B cell (primary cell): ENCODE data around the gene STEAP1B. TPM values are rescaled to one million over a fixed set of nuclear protein-coding genes. Genes with fewer than 3 reads are reported as not detected.

Experiments used
- ATAC-seq: fragments of 200-7000 bp; cut with Tn5 transposase; one replicate; pipeline ENCODE4 v1.10.0; 2021; ENCODE audit warnings: low read depth, mild to moderate bottlenecking, moderate number of reproducible peaks, moderate library complexity
- CTCF ChIA-PET: fragments of 350-600 bp; sonication (Branson Sonifier 250); formaldehyde crosslinking; loops from one replicate; lab custom pipeline; 2021; ENCODE audit warnings: antibody characterized with exemption, inconsistent platforms; lab: Charles Lee
- POLR2A ChIA-PET: fragments of 350-600 bp; sonication (Branson Sonifier 250); formaldehyde crosslinking; loops from one replicate; lab custom pipeline; 2021; ENCODE audit warnings: antibody characterized with exemption; lab: Charles Lee
- DNase-seq: peaks from one replicate; pipeline ENCODE4 v3.0.0; 2013
- H2AFZ ChIP-seq: 2 replicates; pipeline ENCODE4 v1.6.1; 2012; ENCODE audit warnings: mild to moderate bottlenecking, low read depth, low read length; ENCODE audit not compliant: insufficient read depth, poor library complexity, severe bottlenecking
- H3K27ac ChIP-seq, 2 donors: 1 replicate in 1 of 2; 2 replicates in 1 of 2; pipeline ENCODE4 v1.5.1; 2012 to 2013; ENCODE audit warnings: low read length in 2 of 2, mild to moderate bottlenecking in 2 of 2, moderate library complexity in 1 of 2
- H3K27me3 ChIP-seq, 4 experiments: fragments of 200-600 bp in 1 of 4; sonication (generic) in 1 of 4; replicated peaks in 1 of 4; 1 replicate in 2 of 4; 2 replicates in 2 of 4; pipeline versions ENCODE4 v1.6.1 to v1.7.0; 2013 to 2016; ENCODE audit warnings: low read length in 3 of 4, mild to moderate bottlenecking in 2 of 4, mixed read lengths in 1 of 4, moderate library complexity in 1 of 4; ENCODE audit not compliant: insufficient read depth in 4 of 4, control insufficient read depth in 3 of 4; ENCODE audit errors: control extremely low read depth in 1 of 4
- H3K36me3 ChIP-seq, 2 experiments: replicated peaks in 1 of 2; 1 replicate in 1 of 2; 2 replicates in 1 of 2; pipeline versions ENCODE4 v1.6.1 to v1.7.1; 2013; ENCODE audit warnings: low read length in 1 of 2; ENCODE audit not compliant: insufficient read depth in 2 of 2, control insufficient read depth in 1 of 2; ENCODE audit errors: control extremely low read depth in 1 of 2, extremely low read depth in 1 of 2
- H3K4me1 ChIP-seq, 2 donors: fragments of 200-600 bp in 1 of 2; sonication (generic) in 1 of 2; 1 replicate in 1 of 2; 2 replicates in 1 of 2; pipeline versions ENCODE4 v1.5.1 to v1.6.1; 2013 to 2017; ENCODE audit warnings: low read length in 2 of 2; ENCODE audit not compliant: control insufficient read depth in 2 of 2, insufficient read depth in 2 of 2
- H3K4me2 ChIP-seq: replicated peaks from 2 replicates; pipeline ENCODE3; 2012; ENCODE audit warnings: mild to moderate bottlenecking, low read depth, low read length; ENCODE audit not compliant: poor library complexity, severe bottlenecking
- H3K4me3 ChIP-seq, 5 experiments: fragments of 200-600 bp in 1 of 5; sonication (generic) in 1 of 5; 1 replicate in 3 of 5; 2 replicates in 2 of 5; pipeline versions ENCODE4 v1.5.1 to v1.7.0; 2011 to 2016; ENCODE audit warnings: low read length in 4 of 5, mild to moderate bottlenecking in 4 of 5, low read depth in 2 of 5, control low read depth in 1 of 5, moderate library complexity in 1 of 5; ENCODE audit not compliant: insufficient read depth in 1 of 5; ENCODE audit errors: control extremely low read depth in 1 of 5, extremely low read depth in 1 of 5
- H3K79me2 ChIP-seq: fragments of 200-600 bp; sonication (generic); one replicate; pipeline ENCODE4 v1.6.0; 2016; ENCODE audit warnings: low read length; ENCODE audit not compliant: control insufficient read depth, insufficient read depth
- H3K9ac ChIP-seq: fragments of 200-600 bp; sonication (generic); 2 replicates; pipeline ENCODE4 v1.6.1; 2017; ENCODE audit warnings: mild to moderate bottlenecking, low read length, moderate library complexity
- H3K9me3 ChIP-seq, 3 donors: one replicate each; pipeline versions ENCODE4 v1.6.1 to v1.7.1; 2013; ENCODE audit warnings: low read length in 2 of 3; ENCODE audit not compliant: control insufficient read depth in 2 of 3, insufficient read depth in 1 of 3; ENCODE audit errors: control extremely low read depth in 1 of 3
- H4K20me1 ChIP-seq: 2 replicates; pipeline ENCODE4 v1.6.0; 2012; ENCODE audit warnings: mild to moderate bottlenecking, low read length; ENCODE audit not compliant: insufficient read depth, control insufficient read depth, poor library complexity, severe bottlenecking
- H3K27ac Mint-ChIP-seq: one replicate; pipeline ENCODE4 v1.8.0; 2021; ENCODE audit warnings: mixed read lengths
- H3K27me3 Mint-ChIP-seq: one replicate; pipeline ENCODE4 v1.8.0; 2021; ENCODE audit warnings: mixed read lengths
- H3K4me1 Mint-ChIP-seq: one replicate; pipeline ENCODE4 v1.8.0; 2021; ENCODE audit warnings: mixed read lengths
- H3K4me3 Mint-ChIP-seq: one replicate; pipeline ENCODE4 v1.8.0; 2021; ENCODE audit warnings: mixed read lengths
- H3K9me3 Mint-ChIP-seq: one replicate; pipeline ENCODE4 v1.8.0; 2022; ENCODE audit warnings: mixed read lengths; ENCODE audit not compliant: insufficient read depth
- EZH2 ChIP-seq: IDR thresholded peaks from 2 replicates; pipeline ENCODE4 v1.6.1; 2012; ENCODE audit warnings: borderline replicate concordance, low read depth, mild to moderate bottlenecking, moderate library complexity, low read length; ENCODE audit not compliant: insufficient read depth, poor library complexity, severe bottlenecking
- WGBS: methylation state at CpG from one replicate; pipeline ENCODE4 v1.1.5; 2013; ENCODE audit warnings: missing lambda C conversion rate; ENCODE audit not compliant: insufficient coverage; 5-methylcytosine and 5-hydroxymethylcytosine counted together
- intact Hi-C: fragments of 100-400 bp; cut with micrococcal nuclease; formaldehyde crosslinking; loops from one replicate; pipeline ENCODE4 v1.10.0; 2022
- polyA plus RNA-seq: library from polyadenylated mRNA; depleted of rRNA; stranded (reverse); fragments of >200 nt; gene quantifications from 2 replicates; pipeline ENCODE4 v1.2.3, GENCODE V29; 2012
- total RNA-seq, 2 donors: library from RNA; stranded (reverse); fragments of 120-200 nt in 1 of 2; gene quantifications; 1 replicate in 1 of 2; 2 replicates in 1 of 2; pipeline versions ENCODE4 v1.2.3 to v1.2.4, GENCODE V29; 2013 to 2022
- TF ChIP-seq, protein P1 (sequence below): fragments of 200-600 bp; IDR thresholded peaks from one replicate; pipeline ENCODE4 v1.8.0; 2022; ENCODE audit warnings: antibody characterized with exemption, mild to moderate bottlenecking

Gene STEAP1B
- total and polyA plus RNA-seq, 2 donors (not counting 1 experiment from before 2014, with no cell fraction given), result 8.8 to 24.7 TPM

- Histone ChIP-seq H3K4me3 (no peak overlapping the region), H3K79me2 (no peaks in the 10 kb centered on the region), H3K27me3 (no peaks in the 10 kb centered on the region), H3K9me3 (no peaks in the 10 kb centered on the region), H3K36me3 (no peaks in the 10 kb centered on the region), H3K9ac (no peak overlapping the region), H4K20me1 (no peaks in the 10 kb centered on the region), H3K4me1 (peaks cover 10% of the 10 kb centered on the region in 2 donors), H2AFZ (no peak overlapping the region), H3K27ac (no peak overlapping the region), H3K4me2 (no peak overlapping the region)
- Mint-ChIP-seq H3K27me3 (peaks cover 9% of the 10 kb centered on the region), H3K27ac (no peak overlapping the region), H3K4me3 (no peak overlapping the region), H3K9me3 (no peaks in the 10 kb centered on the region), H3K4me1 (peaks cover 21% of the 10 kb centered on the region)
- intact Hi-C loops, result no loop called here
- ChIA-PET POLR2A (no interaction called here), CTCF (interaction anchor here (1.4 kb wide), 1 partner anchor 45 kb away, joined by 3 read pairs; no protein-coding TSS in a partner anchor)
- ATAC-seq (no peak), DNase-seq (no peak)
- TF ChIP-seq, protein P1, sequence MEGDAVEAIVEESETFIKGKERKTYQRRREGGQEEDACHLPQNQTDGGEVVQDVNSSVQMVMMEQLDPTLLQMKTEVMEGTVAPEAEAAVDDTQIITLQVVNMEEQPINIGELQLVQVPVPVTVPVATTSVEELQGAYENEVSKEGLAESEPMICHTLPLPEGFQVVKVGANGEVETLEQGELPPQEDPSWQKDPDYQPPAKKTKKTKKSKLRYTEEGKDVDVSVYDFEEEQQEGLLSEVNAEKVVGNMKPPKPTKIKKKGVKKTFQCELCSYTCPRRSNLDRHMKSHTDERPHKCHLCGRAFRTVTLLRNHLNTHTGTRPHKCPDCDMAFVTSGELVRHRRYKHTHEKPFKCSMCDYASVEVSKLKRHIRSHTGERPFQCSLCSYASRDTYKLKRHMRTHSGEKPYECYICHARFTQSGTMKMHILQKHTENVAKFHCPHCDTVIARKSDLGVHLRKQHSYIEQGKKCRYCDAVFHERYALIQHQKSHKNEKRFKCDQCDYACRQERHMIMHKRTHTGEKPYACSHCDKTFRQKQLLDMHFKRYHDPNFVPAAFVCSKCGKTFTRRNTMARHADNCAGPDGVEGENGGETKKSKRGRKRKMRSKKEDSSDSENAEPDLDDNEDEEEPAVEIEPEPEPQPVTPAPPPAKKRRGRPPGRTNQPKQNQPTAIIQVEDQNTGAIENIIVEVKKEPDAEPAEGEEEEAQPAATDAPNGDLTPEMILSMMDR, result no peak
- no peak for TF ChIP-seq EZH2
- WGBS, result 77% methylated on average over 5 of the region's 10 CpGs
These were observed 99.7 kb downstream of the STEAP1B start for GRCh38 chr7:22400150-22400814.

DNA sequence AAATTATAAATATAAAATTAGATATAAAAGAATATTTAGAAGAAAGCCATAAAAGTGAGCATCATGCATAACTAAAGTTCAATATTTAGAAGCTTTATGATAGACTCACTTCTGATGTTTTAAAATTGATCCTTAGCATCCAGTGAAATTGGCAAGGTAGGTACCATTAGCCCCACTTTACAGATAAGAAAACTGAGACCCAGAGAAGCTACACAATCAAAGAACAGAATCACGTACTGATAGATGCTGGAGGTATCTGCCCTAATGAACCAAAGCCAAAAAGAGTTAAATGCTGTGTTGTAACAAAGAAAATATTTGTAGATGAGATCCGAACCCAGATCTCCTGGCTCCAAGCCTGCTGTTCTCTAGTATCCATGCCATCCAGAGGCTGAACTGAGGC lies 100.4 kb downstream of the STEAP1B start:
- Mint-ChIP-seq H3K27ac (no peak overlapping the region), H3K9me3 (no peaks in the 10 kb centered on the region), H3K4me3 (no peak overlapping the region), H3K27me3 (peaks cover 9% of the 10 kb centered on the region), H3K4me1 (peaks cover 21% of the 10 kb centered on the region)
- H3K4me2 ChIP-seq, result no peak overlapping the region
- H2AFZ ChIP-seq, result no peak overlapping the region
- ChIA-PET CTCF (no interaction called here), POLR2A (no interaction called here)
- H3K27me3 ChIP-seq, result no peaks in the 10 kb centered on the region
- no peak overlapping the region for H3K27ac ChIP-seq
- DNase-seq, result no peak
- H3K4me3 ChIP-seq, result no peak overlapping the region
- no peaks in the 10 kb centered on the region for H4K20me1 ChIP-seq
- H3K9me3 ChIP-seq, result no peaks in the 10 kb centered on the region
- peaks cover 10% of the 10 kb centered on the region in 2 donors for H3K4me1 ChIP-seq
- no peaks in the 10 kb centered on the region for H3K79me2 ChIP-seq
- ATAC-seq, result no peak
- no peak for TF ChIP-seq EZH2
- TF ChIP-seq, protein P1, result no peak
- no peak overlapping the region for H3K9ac ChIP-seq
- no peaks in the 10 kb centered on the region for H3K36me3 ChIP-seq
- intact Hi-C loops, result no loop called here
- WGBS, result no CpG with 5 or more reads among the region's 2 CpGs
